Keratinocyte (primary cell): ENCODE measurements around the gene CIP2A.

Experiments
- CTCF ChIP-seq, 3 experiments: IDR thresholded peaks in 1 of 3; conservative IDR thresholded peaks in 1 of 3; optimal IDR thresholded peaks in 1 of 3; 2 replicates in 2 of 3; 3 replicates in 1 of 3; pipeline versions ENCODE3 to v1.5.1; 2011; ENCODE audit warnings: low read length in 3 of 3, mild to moderate bottlenecking in 3 of 3, moderate library complexity in 2 of 3, control low read depth in 1 of 3, inconsistent platforms in 1 of 3; ENCODE audit not compliant: insufficient read depth in 2 of 3; ENCODE audit errors: extremely low read depth in 1 of 3
- EZH2 ChIP-seq: IDR thresholded peaks from one replicate; pipeline ENCODE4 v1.6.1; 2012; ENCODE audit warnings: inconsistent platforms, mild to moderate bottlenecking, low read length, moderate library complexity

- TF ChIP-seq CTCF (optimal IDR thresholded peaks at IDR 0.05 in 1 of 3, IDR thresholded peaks at IDR 0.05 in 1 of 3, conservative IDR thresholded peaks at IDR 0.05 in 1 of 3; ENCODE audit: extremely low read depth in 1 of 3, insufficient read depth in 2 of 3, low read length in 3 of 3) = no peak
- no peak for TF ChIP-seq EZH2
Measured at GRCh38 chr3:108605491-108605890, 16.3 kb upstream of the CIP2A start.
